ENCODE results near the gene FARP1.
A peak's percentile ranks its signal among the peaks of the same experiment; 100 is the strongest.

FARP1 gene

GRCh38 chr13:98386637-98387036, 243.7 kb downstream of the FARP1 start:
- H3K9me3 ChIP-seq (ENCODE audit: low read depth, low read length) = no peaks in the 10 kb centered on the region
- peaks cover 49% of the 10 kb centered on the region for H3K36me3 ChIP-seq (ENCODE audit: insufficient read depth, low read length)
- no peak overlapping the region for H3K4me3 ChIP-seq
- no peak for TF ChIP-seq FOXP2 (optimal IDR thresholded peaks at IDR 0.05; ENCODE audit: control extremely low read depth, extremely low read length, insufficient read depth)
- no peak for TF ChIP-seq POLR2AphosphoS5 (IDR thresholded peaks at IDR 0.05; ENCODE audit: borderline replicate concordance, low read depth, low read length)
- no peak for TF ChIP-seq EZH2 (IDR thresholded peaks at IDR 0.05)
- no peak overlapping the region for H3K9ac ChIP-seq (ENCODE audit: insufficient read length)
- no peak for DNase-seq (ENCODE audit: low read depth, low spot score)
- no peak overlapping the region for H3K27ac ChIP-seq

- no peak for DNase-seq (ENCODE audit: low read depth, low spot score)
- Histone ChIP-seq H3K36me3 (ENCODE audit: insufficient read depth, low read length) (peaks cover 59% of the 10 kb centered on the region), H3K9me3 (ENCODE audit: low read depth, low read length) (no peaks in the 10 kb centered on the region), H3K27ac (no peak overlapping the region), H3K4me3 (no peak overlapping the region), H3K9ac (ENCODE audit: insufficient read length) (no peak overlapping the region)
- TF ChIP-seq POLR2AphosphoS5 (IDR thresholded peaks at IDR 0.05; ENCODE audit: borderline replicate concordance, low read depth, low read length) = no peak
- no peak for TF ChIP-seq EZH2 (IDR thresholded peaks at IDR 0.05)
- no peak for TF ChIP-seq FOXP2 (optimal IDR thresholded peaks at IDR 0.05; ENCODE audit: control extremely low read depth, extremely low read length, insufficient read depth)
Measured at GRCh38 chr13:98389319-98389718, 246.4 kb downstream of the FARP1 start.

GRCh38 chr13:98390086-98390715, 247.3 kb downstream of the FARP1 start:
- no peak overlapping the region for H3K27ac ChIP-seq
- no peak for TF ChIP-seq EZH2 (IDR thresholded peaks at IDR 0.05)
- TF ChIP-seq FOXP2 (optimal IDR thresholded peaks at IDR 0.05; ENCODE audit: control extremely low read depth, extremely low read length, insufficient read depth) = no peak
- no peak for TF ChIP-seq POLR2AphosphoS5 (IDR thresholded peaks at IDR 0.05; ENCODE audit: borderline replicate concordance, low read depth, low read length)
- H3K9ac ChIP-seq (ENCODE audit: insufficient read length) = no peak overlapping the region
- DNase-seq (ENCODE audit: low read depth, low spot score) = no peak
- H3K9me3 ChIP-seq (ENCODE audit: low read depth, low read length) = no peaks in the 10 kb centered on the region
- H3K4me3 ChIP-seq = no peak overlapping the region
- peaks cover 54% of the 10 kb centered on the region for H3K36me3 ChIP-seq (ENCODE audit: insufficient read depth, low read length)

GRCh38 chr13:98393873-98394272, 251.0 kb downstream of the FARP1 start:
- TF ChIP-seq POLR2AphosphoS5 (IDR thresholded peaks at IDR 0.05; ENCODE audit: borderline replicate concordance, low read depth, low read length) = no peak
- TF ChIP-seq FOXP2 (optimal IDR thresholded peaks at IDR 0.05; ENCODE audit: control extremely low read depth, extremely low read length, insufficient read depth) = no peak
- TF ChIP-seq EZH2 (IDR thresholded peaks at IDR 0.05) = no peak
- H3K36me3 ChIP-seq (ENCODE audit: insufficient read depth, low read length) = peaks cover 40% of the 10 kb centered on the region; the same call in 1 of the 2 replicates

GRCh38 chr13:98394820-98395510, 252.1 kb downstream of the FARP1 start:
- H3K27ac ChIP-seq = no peak overlapping the region
- H3K4me3 ChIP-seq = no peak overlapping the region
- TF ChIP-seq EZH2 (IDR thresholded peaks at IDR 0.05) = no peak
- TF ChIP-seq POLR2AphosphoS5 (IDR thresholded peaks at IDR 0.05; ENCODE audit: borderline replicate concordance, low read depth, low read length) = no peak
- TF ChIP-seq FOXP2 (optimal IDR thresholded peaks at IDR 0.05; ENCODE audit: control extremely low read depth, extremely low read length, insufficient read depth) = no peak
- no peaks in the 10 kb centered on the region for H3K9me3 ChIP-seq (ENCODE audit: low read depth, low read length)
- no peak for DNase-seq (ENCODE audit: low read depth, low spot score)
- peaks cover 29% of the 10 kb centered on the region; the same call in 1 of the 2 replicates for H3K36me3 ChIP-seq (ENCODE audit: insufficient read depth, low read length)
- no peak overlapping the region for H3K9ac ChIP-seq (ENCODE audit: insufficient read length)

More at GRCh38 chr13:98393873-98394272, 251.0 kb downstream of the FARP1 start:
- DNase-seq (ENCODE audit: low read depth, low spot score) = no peak
- Histone ChIP-seq H3K27ac (no peak overlapping the region), H3K9me3 (ENCODE audit: low read depth, low read length) (no peaks in the 10 kb centered on the region), H3K4me3 (no peak overlapping the region), H3K9ac (ENCODE audit: insufficient read length) (no peak overlapping the region)

GRCh38 chr13:98396071-98396710, 253.3 kb downstream of the FARP1 start:
- TF ChIP-seq EZH2 (IDR thresholded peaks at IDR 0.05) (no peak), FOXP2 (optimal IDR thresholded peaks at IDR 0.05; ENCODE audit: control extremely low read depth, extremely low read length, insufficient read depth) (no peak), POLR2AphosphoS5 (IDR thresholded peaks at IDR 0.05; ENCODE audit: borderline replicate concordance, low read depth, low read length) (no peak)
- Histone ChIP-seq H3K36me3 (ENCODE audit: insufficient read depth, low read length) (peaks cover 22% of the 10 kb centered on the region), H3K9me3 (ENCODE audit: low read depth, low read length) (no peaks in the 10 kb centered on the region), H3K9ac (ENCODE audit: insufficient read length) (no peak overlapping the region), H3K4me3 (no peak overlapping the region), H3K27ac (no peak overlapping the region)
- DNase-seq (ENCODE audit: low read depth, low spot score) = no peak

- no peak for TF ChIP-seq FOXP2 (optimal IDR thresholded peaks at IDR 0.05; ENCODE audit: control extremely low read depth, extremely low read length, insufficient read depth)
- no peak for TF ChIP-seq POLR2AphosphoS5 (IDR thresholded peaks at IDR 0.05; ENCODE audit: borderline replicate concordance, low read depth, low read length)
- TF ChIP-seq EZH2 (IDR thresholded peaks at IDR 0.05) = no peak
- H3K27ac ChIP-seq = peak overlapping the region; percentile 32
- no peaks in the 10 kb centered on the region for H3K9me3 ChIP-seq (ENCODE audit: low read depth, low read length)
- peaks cover 22% of the 10 kb centered on the region for H3K36me3 ChIP-seq (ENCODE audit: insufficient read depth, low read length)
- H3K9ac ChIP-seq (ENCODE audit: insufficient read length) = no peak overlapping the region
- no peak for DNase-seq (ENCODE audit: low read depth, low spot score)
- H3K4me3 ChIP-seq = no peak overlapping the region
Measured at GRCh38 chr13:98397221-98397620, 254.3 kb downstream of the FARP1 start.

GRCh38 chr13:98397861-98398260, 255.0 kb downstream of the FARP1 start:
- peak overlapping the region; percentile 28 for H3K9ac ChIP-seq (ENCODE audit: insufficient read length)
- no peak for TF ChIP-seq FOXP2 (optimal IDR thresholded peaks at IDR 0.05; ENCODE audit: control extremely low read depth, extremely low read length, insufficient read depth)
- no peak for DNase-seq (ENCODE audit: low read depth, low spot score)
- no peaks in the 10 kb centered on the region for H3K9me3 ChIP-seq (ENCODE audit: low read depth, low read length)
- H3K4me3 ChIP-seq = no peak overlapping the region; the same call in 1 of the 2 replicates
- H3K36me3 ChIP-seq (ENCODE audit: insufficient read depth, low read length) = peaks cover 22% of the 10 kb centered on the region
- H3K27ac ChIP-seq = peak overlapping the region; percentile 92

Data from SK-N-MC (cell line).